Sigmoid colon (tissue), 4 donors: ENCODE data around the gene DNAJC10.

Source experiments
- EP300 ChIP-seq, 4 donors: sonication (generic); formaldehyde crosslinking; IDR thresholded peaks; one replicate each; pipeline ENCODE4 v1.6.1; 2017; ENCODE audit warnings: antibody characterized with exemption in 4 of 4
- POLR2A ChIP-seq, 2 donors: fragments of 450-650 bp; IDR thresholded peaks; one replicate each; pipeline ENCODE4 v1.6.1; 2016; ENCODE audit warnings: antibody characterized with exemption in 2 of 2, mild to moderate bottlenecking in 2 of 2, moderate library complexity in 2 of 2
- POLR2AphosphoS5 ChIP-seq, 4 donors: sonication (generic); formaldehyde crosslinking; IDR thresholded peaks; one replicate each; pipeline ENCODE4 v1.6.1; 2017; ENCODE audit warnings: antibody characterized with exemption in 4 of 4
- TF ChIP-seq, protein P1 (sequence below), 4 experiments: fragments of 450-650 bp in 3 of 4; fragments of 200-600 bp in 1 of 4; IDR thresholded peaks; one replicate each; pipeline ENCODE4 v1.5.1; 2016 to 2019; ENCODE audit warnings: antibody characterized with exemption in 4 of 4, mild to moderate bottlenecking in 3 of 4, moderate library complexity in 2 of 4

DNA sequence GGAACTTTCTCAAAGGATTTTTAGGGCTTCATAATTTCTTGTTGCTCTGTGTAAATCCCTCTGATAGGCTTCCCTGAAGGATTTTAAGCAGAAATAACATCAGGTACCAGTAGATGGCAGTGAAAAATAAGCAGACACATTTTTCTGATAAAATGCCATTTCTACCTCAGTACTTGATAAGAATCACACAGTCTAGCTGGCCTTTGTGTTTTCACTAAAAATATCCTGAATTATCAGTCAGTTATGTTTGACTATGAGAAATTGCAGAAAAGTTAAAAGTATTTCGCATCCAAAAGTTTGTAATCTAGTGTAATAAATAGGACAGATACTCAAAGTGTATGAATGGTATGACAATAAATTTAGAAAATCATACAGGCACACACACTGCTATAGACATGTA is 68.7 kb downstream of the DNAJC10 start:
- no peak for TF ChIP-seq POLR2A (IDR thresholded peaks at IDR 0.05)
- TF ChIP-seq, protein P1, sequence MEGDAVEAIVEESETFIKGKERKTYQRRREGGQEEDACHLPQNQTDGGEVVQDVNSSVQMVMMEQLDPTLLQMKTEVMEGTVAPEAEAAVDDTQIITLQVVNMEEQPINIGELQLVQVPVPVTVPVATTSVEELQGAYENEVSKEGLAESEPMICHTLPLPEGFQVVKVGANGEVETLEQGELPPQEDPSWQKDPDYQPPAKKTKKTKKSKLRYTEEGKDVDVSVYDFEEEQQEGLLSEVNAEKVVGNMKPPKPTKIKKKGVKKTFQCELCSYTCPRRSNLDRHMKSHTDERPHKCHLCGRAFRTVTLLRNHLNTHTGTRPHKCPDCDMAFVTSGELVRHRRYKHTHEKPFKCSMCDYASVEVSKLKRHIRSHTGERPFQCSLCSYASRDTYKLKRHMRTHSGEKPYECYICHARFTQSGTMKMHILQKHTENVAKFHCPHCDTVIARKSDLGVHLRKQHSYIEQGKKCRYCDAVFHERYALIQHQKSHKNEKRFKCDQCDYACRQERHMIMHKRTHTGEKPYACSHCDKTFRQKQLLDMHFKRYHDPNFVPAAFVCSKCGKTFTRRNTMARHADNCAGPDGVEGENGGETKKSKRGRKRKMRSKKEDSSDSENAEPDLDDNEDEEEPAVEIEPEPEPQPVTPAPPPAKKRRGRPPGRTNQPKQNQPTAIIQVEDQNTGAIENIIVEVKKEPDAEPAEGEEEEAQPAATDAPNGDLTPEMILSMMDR (IDR thresholded peaks at IDR 0.05) = peak in 3 of 4 experiments; percentile 35 to 52 (median 48)
- no peak for TF ChIP-seq EP300 (IDR thresholded peaks at IDR 0.05)
- TF ChIP-seq POLR2AphosphoS5 (IDR thresholded peaks at IDR 0.05) = no peak
